Measurements from ENCODE around the gene TCERG1L.

Gene TCERG1L

DNA sequence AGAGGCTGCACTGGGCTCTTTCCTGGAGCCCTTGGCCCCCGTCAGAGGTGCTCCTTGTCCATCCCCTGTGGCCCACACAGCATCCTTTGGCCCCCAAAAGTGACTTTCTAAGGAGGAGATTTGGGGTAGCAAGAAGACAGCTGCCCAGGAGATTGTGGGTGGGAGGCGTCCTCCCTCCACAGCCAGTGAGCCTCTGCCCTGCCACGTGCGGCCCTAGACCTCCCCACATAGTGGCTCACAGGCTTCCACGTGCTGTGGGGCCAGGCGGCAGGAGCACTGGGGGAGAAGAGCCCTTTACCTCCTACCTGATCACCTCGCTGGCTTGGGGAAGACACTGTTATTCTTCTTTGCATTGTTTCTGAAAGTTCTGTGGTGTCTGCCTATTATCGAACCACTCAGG is 178.8 kb downstream of the TCERG1L start:
- H3K14ac ChIP-seq (ENCODE audit: low read length) = no peak overlapping the region
- H4K91ac ChIP-seq (ENCODE audit: low read depth, low read length, poor library complexity) = no peak overlapping the region
- peaks cover 0 to 6% (median 0%) of the 10 kb centered on the region in 3 experiments for H3K27me3 ChIP-seq (ENCODE audit: control insufficient read depth in 3 of 3, insufficient read depth in 3 of 3, low read depth in 1 of 3, low read length in 3 of 3)
- H3K36me3 ChIP-seq (replicated peaks in 1 of 2; ENCODE audit: control insufficient read depth in 2 of 2, insufficient read depth in 2 of 2, low read length in 2 of 2) = no peaks in the 10 kb centered on the region
- H3K4me3 ChIP-seq (ENCODE audit: low read length in 2 of 2) = no peak overlapping the region
- H2AFZ ChIP-seq (ENCODE audit: low read length) = no peak overlapping the region
- no peak for DNase-seq (ENCODE audit: low spot score)
- H3K4ac ChIP-seq (ENCODE audit: low read length) = no peak overlapping the region
- no peak overlapping the region for H3K23ac ChIP-seq (ENCODE audit: low read depth, low read length, poor library complexity)
- H2BK12ac ChIP-seq (ENCODE audit: low read length) = no peak overlapping the region
- no peak overlapping the region for H2AK5ac ChIP-seq (ENCODE audit: low read depth, low read length)
- no peak overlapping the region for H3K9ac ChIP-seq (ENCODE audit: low read depth, low read length, poor library complexity)
- no peaks in the 10 kb centered on the region for H3K9me3 ChIP-seq (replicated peaks in 1 of 2; ENCODE audit: control insufficient read depth in 2 of 2, insufficient read depth in 1 of 2, low read depth in 1 of 2, low read length in 2 of 2)
- H2BK5ac ChIP-seq (ENCODE audit: low read length) = no peak overlapping the region
- H3K18ac ChIP-seq (ENCODE audit: low read length) = no peak overlapping the region
- H3K4me2 ChIP-seq (ENCODE audit: insufficient read depth, low read length, poor library complexity, severe bottlenecking) = no peak overlapping the region
- H2BK15ac ChIP-seq (ENCODE audit: low read length) = no peak overlapping the region
- H3K79me1 ChIP-seq (ENCODE audit: low read depth, low read length) = no peaks in the 10 kb centered on the region
- WGBS, 2 donors (ENCODE audit: extremely low coverage in 2 of 2, insufficient read length in 2 of 2, insufficient replicate concordance in 1 of 2) = no CpG with 5 or more reads among the region's 8 CpGs
- no peak overlapping the region for H4K8ac ChIP-seq (ENCODE audit: low read depth, low read length)
- no peak overlapping the region for H3K27ac ChIP-seq (replicated peaks; ENCODE audit: low read length)
- no peaks in the 10 kb centered on the region for H3K4me1 ChIP-seq (ENCODE audit: control insufficient read depth in 2 of 2, insufficient read depth in 1 of 2, low read depth in 1 of 2, low read length in 2 of 2)
- H2BK120ac ChIP-seq (ENCODE audit: low read depth, low read length) = no peak overlapping the region

DNA sequence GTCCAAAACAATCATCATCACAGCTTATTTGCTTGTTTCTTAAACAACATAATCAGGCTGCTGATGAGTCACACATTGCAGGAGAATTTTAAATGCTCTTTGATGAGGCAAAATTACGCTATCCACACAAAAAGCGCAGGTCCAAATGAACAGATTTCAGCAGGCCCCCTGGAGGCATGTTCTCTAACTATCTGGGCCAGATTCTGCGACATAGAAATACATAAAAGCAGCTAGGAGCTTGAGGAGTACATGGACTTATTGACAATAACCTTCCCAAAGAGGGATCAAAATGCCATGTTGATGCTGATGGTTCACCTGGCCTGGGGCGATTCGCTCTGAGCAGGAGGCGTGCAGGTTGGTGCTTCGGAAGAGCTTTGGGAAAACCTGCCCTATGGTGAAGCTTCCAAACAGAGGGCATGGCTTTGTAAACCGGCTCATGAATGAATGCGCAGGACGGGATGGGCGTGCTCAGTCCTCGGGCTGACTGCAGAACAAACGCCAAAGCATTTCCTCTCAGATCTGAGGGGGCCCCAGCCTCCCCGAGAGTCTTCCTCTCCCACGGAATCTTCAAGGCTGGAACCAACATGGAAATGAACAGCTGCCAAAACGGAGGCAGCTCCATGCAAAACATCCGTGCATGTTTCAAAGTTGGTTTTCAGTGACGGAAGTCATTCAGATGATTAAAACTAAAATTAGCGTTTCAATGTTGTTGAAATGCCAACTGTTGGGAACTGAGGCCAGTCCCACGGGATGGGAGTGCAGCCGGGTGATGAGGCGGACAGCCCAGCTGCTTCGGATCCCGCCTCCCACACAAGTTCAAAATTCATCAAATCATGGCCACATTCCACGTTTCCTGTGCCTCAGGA is 179.6 kb downstream of the TCERG1L start:
- no peak overlapping the region for H3K23ac ChIP-seq (ENCODE audit: low read depth, low read length, poor library complexity)
- no peak overlapping the region for H2AFZ ChIP-seq (ENCODE audit: low read length)
- no peak overlapping the region for H4K91ac ChIP-seq (ENCODE audit: low read depth, low read length, poor library complexity)
- H3K4me3 ChIP-seq (ENCODE audit: low read length in 2 of 2) = no peak overlapping the region
- no peak overlapping the region for H3K9ac ChIP-seq (ENCODE audit: low read depth, low read length, poor library complexity)
- H4K8ac ChIP-seq (ENCODE audit: low read depth, low read length) = no peak overlapping the region
- H3K18ac ChIP-seq (ENCODE audit: low read length) = no peak overlapping the region
- H3K27ac ChIP-seq (replicated peaks; ENCODE audit: low read length) = no peak overlapping the region
- H3K36me3 ChIP-seq (replicated peaks in 1 of 2; ENCODE audit: control insufficient read depth in 2 of 2, insufficient read depth in 2 of 2, low read length in 2 of 2) = no peaks in the 10 kb centered on the region
- H3K27me3 ChIP-seq (ENCODE audit: control insufficient read depth in 3 of 3, insufficient read depth in 3 of 3, low read depth in 1 of 3, low read length in 3 of 3) = peaks cover 0 to 6% (median 0%) of the 10 kb centered on the region in 3 experiments
- DNase-seq (ENCODE audit: low spot score) = no peak
- no peak overlapping the region for H3K4me2 ChIP-seq (ENCODE audit: insufficient read depth, low read length, poor library complexity, severe bottlenecking)
- no peaks in the 10 kb centered on the region for H3K9me3 ChIP-seq (replicated peaks in 1 of 2; ENCODE audit: control insufficient read depth in 2 of 2, insufficient read depth in 1 of 2, low read depth in 1 of 2, low read length in 2 of 2)
- no peak overlapping the region for H2BK12ac ChIP-seq (ENCODE audit: low read length)
- H2BK5ac ChIP-seq (ENCODE audit: low read length) = no peak overlapping the region
- no peak overlapping the region for H2BK120ac ChIP-seq (ENCODE audit: low read depth, low read length)
- no peak overlapping the region for H2AK5ac ChIP-seq (ENCODE audit: low read depth, low read length)
- H3K4me1 ChIP-seq (ENCODE audit: control insufficient read depth in 2 of 2, insufficient read depth in 1 of 2, low read depth in 1 of 2, low read length in 2 of 2) = peaks cover 0 to 4% of the 10 kb centered on the region in 2 donors
- no peaks in the 10 kb centered on the region for H3K79me1 ChIP-seq (ENCODE audit: low read depth, low read length)
- H2BK15ac ChIP-seq (ENCODE audit: low read length) = no peak overlapping the region
- WGBS, 2 donors (ENCODE audit: extremely low coverage in 2 of 2, insufficient read length in 2 of 2, insufficient replicate concordance in 1 of 2) = no CpG with 5 or more reads among the region's 25 CpGs
- no peak overlapping the region for H3K4ac ChIP-seq (ENCODE audit: low read length)
- no peak overlapping the region for H3K14ac ChIP-seq (ENCODE audit: low read length)

DNA sequence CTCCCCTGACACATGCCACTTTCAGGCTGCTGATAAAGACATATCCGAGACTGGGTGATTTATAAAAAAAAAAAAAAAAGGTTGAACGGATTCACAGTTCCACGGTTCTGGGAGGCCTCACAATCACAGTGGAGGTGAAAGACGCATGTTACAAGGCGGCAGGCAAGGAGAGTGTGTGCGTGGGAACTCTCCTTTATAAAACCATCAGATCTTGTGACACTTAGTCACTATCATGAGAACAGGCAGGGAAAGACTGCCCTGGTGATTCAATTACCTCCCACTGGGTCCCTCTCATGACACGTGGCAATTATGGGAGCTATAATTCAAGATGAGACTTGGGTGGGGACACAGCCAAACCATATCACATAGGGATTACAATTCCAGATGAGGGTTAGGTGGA is 181.5 kb downstream of the TCERG1L start:
- H2BK12ac ChIP-seq (ENCODE audit: low read length) = no peak overlapping the region
- peaks cover 0 to 6% (median 0%) of the 10 kb centered on the region in 3 experiments for H3K27me3 ChIP-seq (ENCODE audit: control insufficient read depth in 3 of 3, insufficient read depth in 3 of 3, low read depth in 1 of 3, low read length in 3 of 3)
- peaks cover 0 to 12% of the 10 kb centered on the region in 2 donors for H3K4me1 ChIP-seq (ENCODE audit: control insufficient read depth in 2 of 2, insufficient read depth in 1 of 2, low read depth in 1 of 2, low read length in 2 of 2)
- no peak overlapping the region for H3K23ac ChIP-seq (ENCODE audit: low read depth, low read length, poor library complexity)
- no CpG with 5 or more reads among the region's 7 CpGs for WGBS, 2 donors (ENCODE audit: extremely low coverage in 2 of 2, insufficient read length in 2 of 2, insufficient replicate concordance in 1 of 2)
- no peak overlapping the region for H2BK5ac ChIP-seq (ENCODE audit: low read length)
- no peak overlapping the region for H2AK5ac ChIP-seq (ENCODE audit: low read depth, low read length)
- H3K18ac ChIP-seq (ENCODE audit: low read length) = no peak overlapping the region
- H4K8ac ChIP-seq (ENCODE audit: low read depth, low read length) = no peak overlapping the region
- no peak for DNase-seq (ENCODE audit: low spot score)
- no peaks in the 10 kb centered on the region for H3K36me3 ChIP-seq (replicated peaks in 1 of 2; ENCODE audit: control insufficient read depth in 2 of 2, insufficient read depth in 2 of 2, low read length in 2 of 2)
- H3K79me1 ChIP-seq (ENCODE audit: low read depth, low read length) = no peaks in the 10 kb centered on the region
- no peak overlapping the region for H4K91ac ChIP-seq (ENCODE audit: low read depth, low read length, poor library complexity)
- H3K14ac ChIP-seq (ENCODE audit: low read length) = no peak overlapping the region
- H2BK15ac ChIP-seq (ENCODE audit: low read length) = no peak overlapping the region
- H3K9ac ChIP-seq (ENCODE audit: low read depth, low read length, poor library complexity) = no peak overlapping the region
- no peak overlapping the region for H2BK120ac ChIP-seq (ENCODE audit: low read depth, low read length)
- no peak overlapping the region for H3K4me3 ChIP-seq (ENCODE audit: low read length in 2 of 2)
- H2AFZ ChIP-seq (ENCODE audit: low read length) = no peak overlapping the region
- no peak overlapping the region for H3K4ac ChIP-seq (ENCODE audit: low read length)
- no peak overlapping the region for H3K4me2 ChIP-seq (ENCODE audit: insufficient read depth, low read length, poor library complexity, severe bottlenecking)
- no peaks in the 10 kb centered on the region for H3K9me3 ChIP-seq (replicated peaks in 1 of 2; ENCODE audit: control insufficient read depth in 2 of 2, insufficient read depth in 1 of 2, low read depth in 1 of 2, low read length in 2 of 2)
- no peak overlapping the region for H3K27ac ChIP-seq (replicated peaks; ENCODE audit: low read length)

DNA sequence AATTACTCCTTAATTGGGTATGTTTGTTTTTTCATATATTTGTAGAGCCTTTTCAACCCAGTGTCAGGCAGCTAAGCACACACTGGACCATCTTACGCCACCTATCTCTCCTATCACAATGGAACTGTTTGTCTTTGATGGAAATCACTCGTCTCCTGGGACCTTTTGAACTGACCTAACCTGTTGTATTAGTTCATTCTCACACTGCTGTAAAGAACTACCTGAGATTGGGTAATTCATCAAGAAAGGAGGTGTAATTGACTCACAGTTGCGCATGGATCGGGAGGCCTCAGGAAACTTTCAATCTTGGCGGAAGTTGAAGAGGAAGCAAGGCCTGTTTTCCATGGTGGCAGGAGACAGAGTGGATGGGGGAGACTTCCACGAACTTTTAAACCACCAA is 182.0 kb downstream of the TCERG1L start:
- peaks cover 0 to 12% of the 10 kb centered on the region in 2 donors for H3K4me1 ChIP-seq (ENCODE audit: control insufficient read depth in 2 of 2, insufficient read depth in 1 of 2, low read depth in 1 of 2, low read length in 2 of 2)
- H3K27ac ChIP-seq (replicated peaks; ENCODE audit: low read length) = no peak overlapping the region

More for the DNA sequence above, 182.0 kb downstream of the TCERG1L start:
- H4K91ac ChIP-seq (ENCODE audit: low read depth, low read length, poor library complexity) = no peak overlapping the region
- WGBS, 2 donors (ENCODE audit: extremely low coverage in 2 of 2, insufficient read length in 2 of 2, insufficient replicate concordance in 1 of 2) = no CpG with 5 or more reads among the region's 6 CpGs
- no peak overlapping the region for H3K4me3 ChIP-seq (ENCODE audit: low read length in 2 of 2)
- no peak overlapping the region for H3K18ac ChIP-seq (ENCODE audit: low read length)
- H3K79me1 ChIP-seq (ENCODE audit: low read depth, low read length) = no peaks in the 10 kb centered on the region
- no peak overlapping the region for H2BK120ac ChIP-seq (ENCODE audit: low read depth, low read length)
- H2AK5ac ChIP-seq (ENCODE audit: low read depth, low read length) = no peak overlapping the region
- no peak overlapping the region for H3K4me2 ChIP-seq (ENCODE audit: insufficient read depth, low read length, poor library complexity, severe bottlenecking)
- no peaks in the 10 kb centered on the region for H3K36me3 ChIP-seq (replicated peaks in 1 of 2; ENCODE audit: control insufficient read depth in 2 of 2, insufficient read depth in 2 of 2, low read length in 2 of 2)
- H2BK5ac ChIP-seq (ENCODE audit: low read length) = no peak overlapping the region
- H3K9me3 ChIP-seq (replicated peaks in 1 of 2; ENCODE audit: control insufficient read depth in 2 of 2, insufficient read depth in 1 of 2, low read depth in 1 of 2, low read length in 2 of 2) = no peaks in the 10 kb centered on the region
- no peak overlapping the region for H4K8ac ChIP-seq (ENCODE audit: low read depth, low read length)
- no peak overlapping the region for H2BK12ac ChIP-seq (ENCODE audit: low read length)
- H3K23ac ChIP-seq (ENCODE audit: low read depth, low read length, poor library complexity) = no peak overlapping the region
- no peak overlapping the region for H2AFZ ChIP-seq (ENCODE audit: low read length)
- no peak overlapping the region for H3K14ac ChIP-seq (ENCODE audit: low read length)
- no peak overlapping the region for H3K9ac ChIP-seq (ENCODE audit: low read depth, low read length, poor library complexity)
- H3K4ac ChIP-seq (ENCODE audit: low read length) = no peak overlapping the region
- H3K27me3 ChIP-seq (ENCODE audit: control insufficient read depth in 3 of 3, insufficient read depth in 3 of 3, low read depth in 1 of 3, low read length in 3 of 3) = peaks cover 0 to 6% (median 0%) of the 10 kb centered on the region in 3 experiments
- H2BK15ac ChIP-seq (ENCODE audit: low read length) = no peak overlapping the region
- no peak for DNase-seq (ENCODE audit: low spot score)

All from neuronal stem cell (in vitro differentiated cells).